K562 (cell line): ENCODE results near the gene MAB21L4. TPM values are rescaled to one million over a fixed set of nuclear protein-coding genes. Genes with fewer than 3 reads are reported as not detected.

Source experiments
- ATAC-seq: fragments of 200-7000 bp; cut with Tn5 transposase; 3 replicates; pipeline ENCODE4 v1.9.1; 2020; ENCODE audit warnings: moderate library complexity
- BruUV-seq: library from RNA; stranded (reverse); fragments of 400-500 nt; replicated peaks from 2 replicates; lab custom pipeline; 2021; lab: Mats Ljungman, UMichigan
- CTCF ChIA-PET: fragments of 300-600 bp; formaldehyde crosslinking; extraction: SDS; loops from one replicate; lab custom pipeline; 2021; ENCODE audit warnings: low intra/inter-chr PET ratio; lab: Yijun Ruan, JAX
- POLR2A ChIA-PET: fragments of 300-600, 350-650 bp; sonication (Branson Sonifier 250); formaldehyde crosslinking; extraction: SDS; loops from one replicate; lab custom pipeline; 2021; ENCODE audit warnings: antibody characterized with exemption, inconsistent platforms; lab: Yijun Ruan, JAX
- DNase-seq, 4 experiments: peaks; one replicate each; pipeline versions ENCODE4 v3.0.0 to v3.0.0-alpha.2; 2011 to 2018; ENCODE audit warnings: low spot score in 3 of 4, mixed read lengths in 3 of 4; ENCODE audit errors: extremely low read depth in 1 of 4
- FAIRE-seq: peaks from 2 replicates; lab custom pipeline; 2011; peaks lifted over from hg19 to GRCh38; lab: Jason Lieb, UNC
- H2AFZ ChIP-seq: 2 replicates; pipeline ENCODE4 v1.6.0; 2011; ENCODE audit warnings: low read depth, low read length, control low read depth, inconsistent platforms
- H3K27ac ChIP-seq: fragments of 200-600 bp; 3 replicates; pipeline ENCODE4 v1.8.0; 2011; ENCODE audit warnings: low read depth, mild to moderate bottlenecking, control low read depth, inconsistent platforms, low read length, moderate library complexity, mixed read lengths; ENCODE audit errors: extremely low read depth
- H3K27me3 ChIP-seq, 2 experiments: fragments of 300-600 bp in 1 of 2; 2 replicates in 1 of 2; 3 replicates in 1 of 2; pipeline versions ENCODE4 v1.6.0 to v1.8.0; 2011; ENCODE audit warnings: inconsistent platforms in 2 of 2, low read length in 2 of 2, mild to moderate bottlenecking in 1 of 2, mixed read lengths in 1 of 2, moderate library complexity in 1 of 2; ENCODE audit not compliant: control insufficient read depth in 2 of 2, insufficient read depth in 2 of 2
- H3K36me3 ChIP-seq: fragments of 300-600 bp; 3 replicates; pipeline ENCODE4 v1.8.0; 2011; ENCODE audit warnings: mild to moderate bottlenecking, low read length, inconsistent platforms; ENCODE audit not compliant: control insufficient read depth, insufficient read depth
- H3K4me1 ChIP-seq, 2 experiments: fragments of 200-600 bp in 1 of 2; replicated peaks in 1 of 2; 2 replicates in 1 of 2; 3 replicates in 1 of 2; pipeline versions ENCODE4 v1.5.1 to v1.8.0; 2011; ENCODE audit warnings: inconsistent platforms in 2 of 2, low read length in 2 of 2, mild to moderate bottlenecking in 1 of 2, mixed read lengths in 1 of 2, moderate library complexity in 1 of 2; ENCODE audit not compliant: control insufficient read depth in 2 of 2, insufficient read depth in 2 of 2
- H3K4me2 ChIP-seq: 2 replicates; pipeline ENCODE4 v1.6.1; 2011; ENCODE audit warnings: low read length, control low read depth, inconsistent platforms, mixed read lengths; ENCODE audit not compliant: insufficient read depth
- H3K4me3 ChIP-seq: fragments of 200-600 bp; sonication (generic), shearing (Covaris generic); 2 replicates; pipeline ENCODE4 v1.5.1; 2016; ENCODE audit warnings: control low read depth, inconsistent platforms
- H3K79me2 ChIP-seq: fragments of 200-600 bp; 3 replicates; pipeline ENCODE4 v1.8.0; 2011; ENCODE audit warnings: low read length, inconsistent platforms; ENCODE audit not compliant: control insufficient read depth, insufficient read depth
- H3K9ac ChIP-seq, 2 experiments: 2 replicates each; pipeline versions ENCODE4 v1.6.0 to v1.6.1; 2011; ENCODE audit warnings: low read depth in 2 of 2, low read length in 2 of 2, control low read depth in 1 of 2, inconsistent platforms in 1 of 2, mild to moderate bottlenecking in 1 of 2, mixed read lengths in 1 of 2; ENCODE audit not compliant: insufficient read depth in 1 of 2
- H3K9me1 ChIP-seq: one replicate; pipeline ENCODE4 v1.6.0; 2011; ENCODE audit warnings: inconsistent platforms, mild to moderate bottlenecking, low read length, moderate library complexity; ENCODE audit not compliant: control insufficient read depth, insufficient read depth
- H3K9me3 ChIP-seq: replicated peaks from 2 replicates; pipeline ENCODE4 v1.5.1; 2011; ENCODE audit warnings: low read depth, low read length, inconsistent platforms; ENCODE audit not compliant: control insufficient read depth, insufficient read depth
- H4K20me1 ChIP-seq: replicated peaks from 2 replicates; pipeline ENCODE4 v1.6.1; 2011; ENCODE audit warnings: low read length, inconsistent platforms, mixed read lengths; ENCODE audit not compliant: control insufficient read depth, insufficient read depth
- CEBPB ChIP-seq: fragments of 450-650 bp; IDR thresholded peaks from 2 replicates; pipeline ENCODE4 v1.6.1; 2016; ENCODE audit warnings: missing genetic modification characterization, missing compliant biosample characterization
- CXXC5 ChIP-seq: fragments of 250-450 bp; sonication (Bioruptor Pico); IDR thresholded peaks from 2 replicates; pipeline ENCODE4 v1.8.0; 2022; ENCODE audit warnings: inconsistent platforms, mild to moderate bottlenecking, moderate library complexity
- FOXK1 ChIP-seq: sonication (generic); formaldehyde crosslinking; IDR thresholded peaks from 2 replicates; pipeline ENCODE4 v1.8.0; 2022; ENCODE audit warnings: missing genetic modification reagents, mild to moderate bottlenecking, borderline replicate concordance
- GTF2E2 ChIP-seq: fragments of 200-800 bp; sonication (Bioruptor generic); IDR thresholded peaks from 2 replicates; pipeline ENCODE4 v1.6.1; 2016; ENCODE audit warnings: missing genetic modification characterization, missing compliant biosample characterization
- PHF20 ChIP-seq: fragments of 450-650 bp; IDR thresholded peaks from 2 replicates; pipeline ENCODE4 v1.6.1; 2018; ENCODE audit not compliant: partially characterized antibody
- RBM17 ChIP-seq: fragments of 200-400 bp; formaldehyde crosslinking; IDR thresholded peaks from 2 replicates; pipeline ENCODE4 v1.6.1; 2017; ENCODE audit warnings: low read depth, mild to moderate bottlenecking, low read length, borderline replicate concordance
- TCF3 ChIP-seq: sonication (generic); formaldehyde crosslinking; IDR thresholded peaks from 2 replicates; pipeline ENCODE4 v1.4.0; 2020; ENCODE audit warnings: mild to moderate bottlenecking, missing genetic modification reagents
- TFAM ChIP-seq: fragments of 250-450 bp; sonication (Bioruptor Pico); conservative IDR thresholded peaks from 2 replicates; pipeline ENCODE4 v1.5.0; 2021; ENCODE audit warnings: mild to moderate bottlenecking, moderate library complexity
- TRIM25 ChIP-seq: fragments of 450-650 bp; IDR thresholded peaks from 2 replicates; pipeline ENCODE4 v1.7.0; 2016; ENCODE audit warnings: borderline replicate concordance
- TRIM28 ChIP-seq: fragments of 450-650 bp; IDR thresholded peaks from 2 replicates; pipeline ENCODE4 v1.6.1; 2017
- ZBTB17 ChIP-seq: fragments of 450-650 bp; formaldehyde crosslinking; IDR thresholded peaks from 2 replicates; pipeline ENCODE4 v1.4.0; 2020; ENCODE audit warnings: mild to moderate bottlenecking
- ZKSCAN1 ChIP-seq: fragments of 150-350 bp; IDR thresholded peaks from 2 replicates; pipeline ENCODE4 v1.6.1; 2016; ENCODE audit warnings: low read depth, low read length
- ZNF274 ChIP-seq: IDR thresholded peaks from 2 replicates; pipeline ENCODE4 v1.6.1; 2011; ENCODE audit warnings: low read depth, mild to moderate bottlenecking, low read length, moderate library complexity, borderline replicate concordance
- ZNF830 ChIP-seq: fragments of 250-450 bp; sonication (Bioruptor Pico); IDR thresholded peaks from 2 replicates; pipeline ENCODE4 v1.5.0; 2021; ENCODE audit warnings: mild to moderate bottlenecking
- WGBS: fragments of 100-300 bp; shearing (Covaris generic); methylation state at CpG from one replicate; pipeline ENCODE4 v1.1.6; 2016; ENCODE audit warnings: low coverage, mixed read lengths; ENCODE audit not compliant: insufficient coverage; ENCODE audit errors: missing lambda C conversion rate; 5-methylcytosine and 5-hydroxymethylcytosine counted together
- in situ Hi-C: fragments of 300-500 bp; cut with MboI; formaldehyde crosslinking; loops from 4 replicates; pipeline ENCODE4 v1.15.0; 2018; ENCODE audit warnings: inconsistent platforms, mixed read lengths
- intact Hi-C: fragments of 100-400 bp; cut with micrococcal nuclease; formaldehyde crosslinking; loops from 2 replicates; pipeline ENCODE4 v1.14.2; 2022
- polyA plus RNA-seq, 8 experiments: library from polyadenylated mRNA; depleted of rRNA in 4 of 8; stranded (reverse) in 5 of 8; unstranded in 3 of 8; fragments of >200 nt; fragmentation: Nextera tagmentation in 2 of 8; fragmentation: Illumina TruSeq in 1 of 8; extraction: Ambion mirVana in 2 of 8; extraction: Trizol in 1 of 8; gene quantifications; 2 replicates each; pipeline versions ENCODE4 v1.2.1 to v1.2.3, GENCODE V29; 2011 to 2014; ENCODE audit warnings: inconsistent platforms in 1 of 8, missing spikeins in 1 of 8
- total RNA-seq, 7 experiments: library from RNA; depleted of rRNA in 6 of 7; stranded (reverse); fragments of >200 nt in 6 of 7; fragmentation: Illumina TruSeq in 2 of 7; extraction: Trizol in 2 of 7; gene quantifications; 2 replicates each; pipeline versions ENCODE4 v1.2.1 to v1.2.3, GENCODE V29; 2011 to 2021; ENCODE audit warnings: low replicate concordance in 1 of 7
- TF ChIP-seq, protein P1 (sequence below): sonication (generic); formaldehyde crosslinking; IDR thresholded peaks from 2 replicates; pipeline ENCODE4 v1.8.0; 2022; ENCODE audit warnings: mild to moderate bottlenecking, missing genetic modification reagents

Gene MAB21L4
- total and polyA plus RNA-seq, 9 of the 15 experiments (the other 6 are each of a cell fraction or from before 2014, with no cell fraction given), result 0.03 TPM; not detected in 8

- peaks cover 0 to 12% of the 10 kb centered on the region in 2 experiments; a peak in 2 of 5 replicates for H3K4me1 ChIP-seq
- no peak overlapping the region for H3K4me3 ChIP-seq
- H3K27me3 ChIP-seq, result peaks cover 0 to 15% of the 10 kb centered on the region in 2 experiments; a peak in 1 of 5 replicates
- TF ChIP-seq PHF20 (no peak), ZKSCAN1 (no peak), GTF2E2 (tag) (no peak), ZNF274 (no peak), TCF3 (no peak), FOXK1 (no peak), CXXC5 (CRISPR knock-in tag) (no peak), TRIM25 (no peak), CEBPB (no peak), RBM17 (no peak), ZNF830 (no peak), TRIM28 (no peak), ZBTB17 (CRISPR knock-in tag) (no peak), TFAM (CRISPR knock-in tag) (no peak)
- TF ChIP-seq, protein P1, sequence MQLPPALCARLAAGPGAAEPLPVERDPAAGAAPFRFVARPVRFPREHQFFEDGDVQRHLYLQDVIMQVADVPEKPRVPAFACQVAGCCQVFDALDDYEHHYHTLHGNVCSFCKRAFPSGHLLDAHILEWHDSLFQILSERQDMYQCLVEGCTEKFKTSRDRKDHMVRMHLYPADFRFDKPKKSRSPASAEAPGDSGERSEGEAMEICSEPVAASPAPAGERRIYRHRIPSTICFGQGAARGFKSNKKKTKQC (CRISPR knock-in tag), result no peak
- ATAC-seq (no peak), FAIRE-seq (no peak), DNase-seq (no peak)
- CTCF ChIA-PET, result no interaction called here
- H3K9me1 ChIP-seq, result no peaks in the 10 kb centered on the region
- H3K36me3 ChIP-seq, result no peaks in the 10 kb centered on the region
- BruUV-seq, result no TSS peak
- POLR2A ChIA-PET, result no interaction called here
- no peak overlapping the region for H2AFZ ChIP-seq
- H3K79me2 ChIP-seq, result no peaks in the 10 kb centered on the region
- H3K4me2 ChIP-seq, result no peak overlapping the region
- H3K9me3 ChIP-seq, result no peaks in the 10 kb centered on the region
- intact Hi-C loops, result no loop called here
- whole genome bisulfite sequencing, result 0% methylated on average over 15 of the region's 15 CpGs
- H3K27ac ChIP-seq, result no peak overlapping the region
- in situ Hi-C loops, result no loop called here
- H4K20me1 ChIP-seq, result no peaks in the 10 kb centered on the region
- no peak overlapping the region for H3K9ac ChIP-seq
Observed at GRCh38 chr2:240852671-240853314, 43.2 kb downstream of the MAB21L4 start.
